Activated T-helper 1 cell treated with Interleukin-2 at 50 U/mL for 16 hours (primary cell): ENCODE results near the gene EGLN3.
"Not testable (repeated sequence)": the region's sequence is repeated elsewhere in the genome, so short reads cannot be mapped to it uniquely, and the experiment has no call there.

Source experiments
- DNase-seq: peaks from one replicate; pipeline ENCODE4 v3.0.0-alpha.2; 2020; ENCODE audit warnings: low read depth

The EGLN3 gene

GRCh38 chr14:33934938-33935337 lies 15.9 kb downstream of the EGLN3 start:
- no peak for DNase-seq

- DNase-seq, result no peak
These were observed 16.7 kb downstream of the EGLN3 start for GRCh38 chr14:33934043-33934750.

GRCh38 chr14:33933386-33933933 lies 17.4 kb downstream of the EGLN3 start:
- DNase-seq, result no peak

GRCh38 chr14:33932576-33933345 lies 18.1 kb downstream of the EGLN3 start:
- DNase-seq, result no peak

- no peak for DNase-seq
These were observed 18.8 kb downstream of the EGLN3 start for GRCh38 chr14:33932033-33932432.

GRCh38 chr14:33931461-33931860 lies 19.4 kb downstream of the EGLN3 start:
- DNase-seq, result no peak

GRCh38 chr14:33930439-33930838 lies 20.4 kb downstream of the EGLN3 start:
- no peak for DNase-seq

GRCh38 chr14:33929799-33930408 lies 21.0 kb downstream of the EGLN3 start:
- DNase-seq, result no peak

- no peak for DNase-seq
These were observed 22.0 kb downstream of the EGLN3 start for GRCh38 chr14:33928895-33929294.

- no peak for DNase-seq
These were observed 22.9 kb downstream of the EGLN3 start for GRCh38 chr14:33927944-33928343.

GRCh38 chr14:33926967-33927366 lies 23.9 kb downstream of the EGLN3 start:
- not testable (repeated sequence) for DNase-seq

- DNase-seq, result no peak
These were observed 24.9 kb downstream of the EGLN3 start for GRCh38 chr14:33925946-33926345.

GRCh38 chr14:33925235-33925634 lies 25.6 kb downstream of the EGLN3 start:
- no peak for DNase-seq

GRCh38 chr14:33924566-33925100 lies 26.2 kb downstream of the EGLN3 start:
- DNase-seq, result no peak

- DNase-seq, result no peak
These were observed 28.7 kb downstream of the EGLN3 start for GRCh38 chr14:33922125-33922524.

GRCh38 chr14:33918256-33918655 lies 32.6 kb downstream of the EGLN3 start:
- no peak for DNase-seq

GRCh38 chr14:33917661-33918060 lies 33.2 kb downstream of the EGLN3 start:
- no peak for DNase-seq

- DNase-seq, result no peak
These were observed 34.0 kb downstream of the EGLN3 start for GRCh38 chr14:33916663-33917565.

GRCh38 chr14:33915682-33916081 lies 35.2 kb downstream of the EGLN3 start:
- DNase-seq, result no peak

GRCh38 chr14:33914676-33915516 lies 36.0 kb downstream of the EGLN3 start:
- DNase-seq, result no peak

GRCh38 chr14:33911046-33911445 lies 39.8 kb downstream of the EGLN3 start:
- no peak for DNase-seq
